OCI-LY3 (cell line): ENCODE data around the gene IGBP1.

Experiments used
- EZH2phosphoT487 ChIP-seq: fragments of 200-600 bp; shearing (Covaris generic); IDR thresholded peaks from 2 replicates; pipeline ENCODE4 v1.6.1; 2018; ENCODE audit warnings: antibody characterized with exemption, mixed run types, low read depth
- TF ChIP-seq, protein P1 (sequence below): fragments of 200-600, 300-600 bp; sonication (generic); IDR thresholded peaks from 2 replicates; pipeline ENCODE4 v1.5.1; 2014; ENCODE audit warnings: antibody characterized with exemption, low read length, low read depth

DNA sequence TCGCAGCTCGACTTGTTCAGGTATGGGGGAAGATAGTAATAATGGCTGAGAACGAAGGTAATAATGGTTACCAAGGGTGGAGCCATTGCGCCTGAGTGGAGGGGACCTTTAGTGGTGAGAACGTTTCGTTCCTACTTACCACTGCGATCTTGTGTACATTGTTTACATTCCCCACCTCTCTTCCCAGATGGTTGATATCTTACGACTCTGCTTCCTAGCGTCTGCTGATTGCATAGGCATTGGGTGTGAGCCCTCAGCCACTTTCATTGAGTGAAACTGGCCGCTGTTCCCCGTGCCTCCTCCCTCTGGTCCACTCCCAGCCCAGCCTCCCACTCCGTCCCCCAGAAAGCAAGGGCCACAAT, 850 bp downstream of the IGBP1 start:
- TF ChIP-seq, protein P1, sequence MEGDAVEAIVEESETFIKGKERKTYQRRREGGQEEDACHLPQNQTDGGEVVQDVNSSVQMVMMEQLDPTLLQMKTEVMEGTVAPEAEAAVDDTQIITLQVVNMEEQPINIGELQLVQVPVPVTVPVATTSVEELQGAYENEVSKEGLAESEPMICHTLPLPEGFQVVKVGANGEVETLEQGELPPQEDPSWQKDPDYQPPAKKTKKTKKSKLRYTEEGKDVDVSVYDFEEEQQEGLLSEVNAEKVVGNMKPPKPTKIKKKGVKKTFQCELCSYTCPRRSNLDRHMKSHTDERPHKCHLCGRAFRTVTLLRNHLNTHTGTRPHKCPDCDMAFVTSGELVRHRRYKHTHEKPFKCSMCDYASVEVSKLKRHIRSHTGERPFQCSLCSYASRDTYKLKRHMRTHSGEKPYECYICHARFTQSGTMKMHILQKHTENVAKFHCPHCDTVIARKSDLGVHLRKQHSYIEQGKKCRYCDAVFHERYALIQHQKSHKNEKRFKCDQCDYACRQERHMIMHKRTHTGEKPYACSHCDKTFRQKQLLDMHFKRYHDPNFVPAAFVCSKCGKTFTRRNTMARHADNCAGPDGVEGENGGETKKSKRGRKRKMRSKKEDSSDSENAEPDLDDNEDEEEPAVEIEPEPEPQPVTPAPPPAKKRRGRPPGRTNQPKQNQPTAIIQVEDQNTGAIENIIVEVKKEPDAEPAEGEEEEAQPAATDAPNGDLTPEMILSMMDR: no peak
- TF ChIP-seq EZH2phosphoT487: no peak
